GM23338 (cell line): Measurements from ENCODE around the gene HHAT. TPM values are rescaled to one million over a fixed set of nuclear protein-coding genes. Genes with fewer than 3 reads are reported as not detected.

Experiments
- polyA plus RNA-seq: library from polyadenylated mRNA; unstranded; fragments of >200 nt; fragmentation: Nextera tagmentation; extraction: Ambion mirVana; gene quantifications from 2 replicates; pipeline ENCODE4 v1.2.1, GENCODE V29; 2016
- small RNA-seq: library from RNA; depleted of rRNA; stranded (forward); fragments of <200 nt; gene quantifications from one replicate; pipeline ENCODE3, GENCODE V24; 2014; ENCODE audit warnings: low replicate concordance
- total RNA-seq: library from RNA; depleted of rRNA; stranded (reverse); fragments of >200 nt; shearing (Covaris generic); gene quantifications from 2 replicates; pipeline ENCODE4 v1.2.3, GENCODE V29; 2014; rRNA removed

Gene HHAT
- total and polyA plus RNA-seq, 2 experiments from 2014 or later: 0.11 to 0.66 TPM

Small RNA genes within 50 kb of the gene (small RNA-seq; reads per million reads assigned to genes)
- 264 reads per million, percentile 99 among the genes with 10 or more reads in this experiment for gene RNU5A-8P

Other genes starting within 250 kb of the HHAT start
- gene SERTAD4, start 96.1 kb upstream of the HHAT start, total RNA-seq: 1.0 and 1.6 TPM in 2 replicates
- gene SERTAD4, start 96.1 kb upstream of the HHAT start, polyA plus RNA-seq: 1.3 and 1.4 TPM in 2 replicates